Hepatic stellate cell (primary cell): ENCODE data around the gene CLVS2.

ENCODE experiments used
- DNase-seq: peaks from one replicate; pipeline ENCODE4 v3.0.0; 2011; ENCODE audit warnings: low spot score

Gene CLVS2

DNA sequence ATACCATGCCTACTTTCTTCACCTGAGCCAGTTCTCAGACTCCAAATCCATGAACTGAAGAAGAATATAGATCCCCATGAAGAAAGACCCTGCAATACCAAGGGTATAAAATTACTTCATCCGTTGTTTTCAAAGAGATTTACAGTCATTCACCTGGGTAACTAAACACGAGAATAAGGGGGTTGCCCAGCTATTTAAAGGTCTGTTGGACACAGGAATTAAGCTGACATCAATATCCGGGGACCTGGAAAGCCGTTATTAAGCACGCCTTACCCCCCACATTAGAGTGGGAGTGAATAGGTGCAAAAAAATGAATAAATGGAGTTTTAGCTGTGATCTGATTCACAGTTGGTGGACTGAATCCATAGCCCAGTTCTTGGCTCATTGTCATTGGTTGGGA, 28.9 kb downstream of the CLVS2 start:
- no peak for DNase-seq

GRCh38 chr6:123027408-123027807, 31.4 kb downstream of the CLVS2 start:
- no peak for DNase-seq

GRCh38 chr6:123028263-123028662, 32.2 kb downstream of the CLVS2 start:
- no peak for DNase-seq

DNA sequence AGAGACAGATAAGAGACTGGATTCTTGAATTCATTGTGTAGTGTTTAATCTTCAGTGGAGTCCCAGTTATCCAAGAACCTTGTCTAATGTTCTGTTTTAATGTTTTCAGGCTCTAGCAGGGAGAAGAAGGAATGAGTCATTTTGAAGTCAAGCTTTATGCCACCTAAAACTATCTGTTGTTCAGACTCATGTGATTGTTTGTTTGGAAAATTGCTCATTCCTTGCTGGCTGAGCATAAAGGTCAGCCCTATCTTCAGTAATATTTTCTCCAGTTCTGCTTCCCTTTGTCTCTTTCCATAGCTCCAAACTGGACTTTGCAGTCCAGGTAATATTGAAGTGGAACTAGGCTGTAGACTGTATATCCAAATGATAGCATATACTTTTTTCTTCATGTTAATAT, 34.2 kb downstream of the CLVS2 start:
- no peak for DNase-seq

- DNase-seq = no peak
Measured at GRCh38 chr6:123036648-123037047, 40.6 kb downstream of the CLVS2 start.

- DNase-seq = no peak
Measured at GRCh38 chr6:123039431-123039830, 43.4 kb downstream of the CLVS2 start.

- no peak for DNase-seq
Measured at GRCh38 chr6:123042401-123042800, 46.4 kb downstream of the CLVS2 start.

DNA sequence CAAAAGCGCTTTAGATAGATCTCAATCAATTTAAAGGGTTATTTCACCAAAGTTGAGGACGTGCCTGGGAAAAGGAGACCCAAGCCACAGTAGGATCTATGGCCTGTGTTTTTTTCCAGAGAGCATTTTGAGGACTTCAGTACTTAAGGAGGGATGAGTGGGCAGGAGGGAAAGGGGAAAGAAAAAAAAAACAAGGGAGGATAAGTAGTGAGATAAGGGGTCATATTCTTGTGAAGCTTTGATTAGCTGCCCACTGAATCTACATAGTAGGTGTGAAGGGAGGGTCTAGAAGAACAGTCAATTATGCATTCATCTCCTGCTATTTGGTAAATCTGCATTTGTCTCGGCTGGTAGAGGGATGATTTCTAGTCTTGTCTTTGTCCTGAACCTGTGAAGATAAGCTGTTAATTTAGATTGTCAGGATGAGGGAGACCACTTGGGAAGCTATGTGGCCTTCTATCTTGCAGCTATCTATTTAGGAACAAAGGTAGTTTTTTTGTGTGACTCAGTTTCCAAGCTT, 48.4 kb downstream of the CLVS2 start:
- DNase-seq = no peak

- no peak for DNase-seq
Measured at GRCh38 chr6:123053602-123054225, 57.7 kb downstream of the CLVS2 start.

DNA sequence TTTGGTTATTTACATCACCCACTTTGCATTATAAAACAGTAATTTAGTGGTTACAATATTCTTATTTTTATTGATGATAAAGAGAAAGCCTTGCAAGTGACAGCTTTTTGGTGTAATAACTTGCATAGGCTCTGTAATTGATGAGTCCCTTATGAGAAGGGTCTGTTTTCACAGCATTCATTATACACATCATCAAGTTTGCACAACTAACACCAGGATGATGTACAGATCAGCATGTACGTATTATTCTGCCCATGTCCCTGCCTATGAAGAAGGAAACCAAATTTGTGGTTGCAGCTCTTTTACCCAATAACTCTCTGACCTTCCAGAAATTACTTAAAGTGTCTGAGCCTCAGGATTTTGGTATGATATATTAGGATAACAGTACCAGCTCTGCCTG, 59.2 kb downstream of the CLVS2 start:
- no peak for DNase-seq

DNA sequence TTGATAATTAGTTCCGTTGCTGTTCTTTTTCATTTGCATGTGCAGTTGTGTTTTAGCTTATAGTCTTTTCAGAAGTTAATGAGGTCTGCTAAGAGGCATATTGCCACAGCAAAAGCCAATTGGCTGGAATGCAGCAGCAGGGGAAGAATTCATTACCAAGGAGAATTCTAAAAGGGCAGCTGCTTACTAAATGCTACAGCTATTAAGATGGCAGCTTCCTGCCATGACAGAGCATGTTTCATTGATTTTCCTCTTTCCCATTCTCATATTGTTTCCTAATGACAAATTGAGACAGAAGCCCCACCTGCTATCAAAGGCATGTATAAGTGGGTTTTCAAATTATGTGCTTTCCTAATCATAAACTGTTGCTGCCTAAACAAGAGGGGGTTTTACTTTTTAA, 66.6 kb downstream of the CLVS2 start:
- no peak for DNase-seq

- no peak for DNase-seq
Measured at GRCh38 chr6:123064038-123064437, 68.0 kb downstream of the CLVS2 start.

- DNase-seq = no peak
Measured at GRCh38 chr6:123074616-123075015, 78.6 kb downstream of the CLVS2 start.

GRCh38 chr6:123085403-123085802, 89.4 kb downstream of the CLVS2 start:
- DNase-seq = no peak

- no peak for DNase-seq
Measured at GRCh38 chr6:123089226-123089625, 93.2 kb downstream of the CLVS2 start.

DNA sequence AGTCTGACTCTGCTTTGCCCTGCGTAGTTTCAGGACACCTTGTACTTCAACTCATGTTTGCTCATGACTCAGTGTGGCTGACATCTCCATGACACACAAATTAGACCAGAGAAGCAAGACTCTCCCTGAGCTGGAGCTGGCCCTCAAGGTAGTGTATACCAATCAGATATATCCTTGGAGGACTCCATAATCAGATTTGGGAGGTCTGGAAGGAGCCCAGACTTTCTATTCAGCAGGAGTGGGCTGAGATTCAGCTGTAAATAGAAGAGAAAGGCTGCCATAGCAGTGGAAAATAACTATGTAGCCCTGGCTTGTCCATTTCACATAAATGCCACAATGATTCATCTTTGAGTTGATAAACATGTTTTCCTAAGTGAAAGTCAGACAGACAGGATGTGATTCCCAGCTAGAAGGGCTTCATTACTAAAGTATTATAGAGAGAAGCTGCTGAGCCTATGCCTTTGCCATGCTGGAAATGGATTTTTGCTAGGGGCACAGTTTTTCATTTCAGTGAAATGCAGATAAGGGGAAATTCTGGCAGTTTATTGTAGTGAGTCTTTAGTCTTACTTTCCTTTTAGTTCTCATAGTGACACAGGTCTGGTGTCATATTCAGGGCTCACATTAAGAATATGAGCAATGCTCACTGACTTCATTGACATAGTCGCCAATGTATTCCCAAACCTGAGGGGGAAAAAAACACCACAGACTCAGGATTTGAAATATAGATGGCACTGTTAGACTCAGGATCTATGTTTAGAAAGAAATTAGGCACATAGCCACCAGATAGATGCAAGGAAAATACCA, 95.3 kb downstream of the CLVS2 start:
- no peak for DNase-seq

- no peak for DNase-seq
Measured at GRCh38 chr6:123091896-123092271, 95.8 kb downstream of the CLVS2 start.

- no peak for DNase-seq
Measured at GRCh38 chr6:123094795-123095194, 98.8 kb downstream of the CLVS2 start.

DNA sequence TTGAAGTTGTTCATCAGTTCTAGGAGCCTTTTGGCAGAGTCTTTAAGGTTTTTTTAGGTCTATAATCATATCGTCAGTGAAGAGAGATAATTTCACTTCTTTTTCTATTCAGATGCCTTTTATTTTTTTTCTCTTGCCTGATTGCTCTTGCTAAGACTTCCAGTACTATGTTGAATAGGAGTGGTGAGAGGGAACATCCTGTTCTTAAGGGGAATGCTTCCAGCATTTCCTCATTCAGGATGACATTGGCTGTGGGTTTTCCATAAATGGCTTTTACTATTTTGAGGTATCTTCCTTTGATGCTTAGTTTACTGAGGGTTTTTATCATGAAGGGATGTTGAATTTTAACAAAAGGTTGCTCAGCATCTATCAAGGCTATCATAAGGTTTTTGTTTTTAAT, 109.5 kb downstream of the CLVS2 start:
- no peak for DNase-seq

- no peak for DNase-seq
Measured at GRCh38 chr6:123116370-123116769, 120.3 kb downstream of the CLVS2 start.

- no peak for DNase-seq
Measured at GRCh38 chr6:123117145-123117908, 121.3 kb downstream of the CLVS2 start.

- no peak for DNase-seq
Measured at GRCh38 chr6:123118811-123119210, 122.8 kb downstream of the CLVS2 start.
